NCI-H2171 treated with DMSO at 0.1 percent for 48 hours (cell line): Measurements from ENCODE around the gene HOXA2.

ENCODE experiments used
- DNase-seq: peaks from one replicate; lab custom pipeline; 2025; lab: John Stamatoyannopoulos, UW

HOXA2 gene

GRCh38 chr7:27098578-27099451 is 3.7 kb downstream of the HOXA2 start:
- no peak for DNase-seq

GRCh38 chr7:27097686-27098577 is 4.6 kb downstream of the HOXA2 start:
- no peak for DNase-seq

GRCh38 chr7:27096768-27097514 is 5.5 kb downstream of the HOXA2 start:
- DNase-seq = no peak

GRCh38 chr7:27095897-27096767 is 6.4 kb downstream of the HOXA2 start, which contains the start of gene HOXA1:
Gene HOXA1, minus strand, starts transcription at chr7:27096000. Its CDS starts 88 bp downstream, at chr7:27095912.
- DNase-seq = peak; percentile 88

- no peak for DNase-seq
Measured at GRCh38 chr7:27095050-27095896, 7.2 kb downstream of the HOXA2 start.

- DNase-seq = no peak
Measured at GRCh38 chr7:27094304-27095049, 8.0 kb downstream of the HOXA2 start.

GRCh38 chr7:27093184-27093895 is 9.1 kb downstream of the HOXA2 start:
- DNase-seq = no peak

GRCh38 chr7:27092819-27093110 is 9.7 kb downstream of the HOXA2 start:
- DNase-seq = no peak

GRCh38 chr7:27091941-27092818 is 10.3 kb downstream of the HOXA2 start:
- no peak for DNase-seq

- DNase-seq = no peak
Measured at GRCh38 chr7:27091105-27091504, 11.4 kb downstream of the HOXA2 start.

GRCh38 chr7:27088002-27088922 is 14.2 kb downstream of the HOXA2 start:
- no peak for DNase-seq

GRCh38 chr7:27083646-27084045 is 18.8 kb downstream of the HOXA2 start:
- no peak for DNase-seq

- DNase-seq = no peak
Measured at GRCh38 chr7:27082171-27082570, 20.3 kb downstream of the HOXA2 start.

GRCh38 chr7:27080844-27081436 is 21.5 kb downstream of the HOXA2 start:
- no peak for DNase-seq

- no peak for DNase-seq
Measured at GRCh38 chr7:27079234-27079975, 23.1 kb downstream of the HOXA2 start.
